SK-N-SH treated with all-trans-retinoic acid at 6 μM for 48 hours (cell line): ENCODE results near the gene VILL.

Source experiments
- ARNTL ChIP-seq: fragments of 450-650 bp; formaldehyde crosslinking; IDR thresholded peaks from 2 replicates; pipeline ENCODE4 v1.5.0; 2020; ENCODE audit warnings: low read depth, mild to moderate bottlenecking, moderate library complexity, borderline replicate concordance
- TF ChIP-seq, protein P1 (sequence below): fragments of 250-450 bp; sonication (Bioruptor Pico); IDR thresholded peaks from 2 replicates; pipeline ENCODE4 v1.8.0; 2021; ENCODE audit warnings: low read depth, mild to moderate bottlenecking, moderate library complexity, borderline replicate concordance

DNA sequence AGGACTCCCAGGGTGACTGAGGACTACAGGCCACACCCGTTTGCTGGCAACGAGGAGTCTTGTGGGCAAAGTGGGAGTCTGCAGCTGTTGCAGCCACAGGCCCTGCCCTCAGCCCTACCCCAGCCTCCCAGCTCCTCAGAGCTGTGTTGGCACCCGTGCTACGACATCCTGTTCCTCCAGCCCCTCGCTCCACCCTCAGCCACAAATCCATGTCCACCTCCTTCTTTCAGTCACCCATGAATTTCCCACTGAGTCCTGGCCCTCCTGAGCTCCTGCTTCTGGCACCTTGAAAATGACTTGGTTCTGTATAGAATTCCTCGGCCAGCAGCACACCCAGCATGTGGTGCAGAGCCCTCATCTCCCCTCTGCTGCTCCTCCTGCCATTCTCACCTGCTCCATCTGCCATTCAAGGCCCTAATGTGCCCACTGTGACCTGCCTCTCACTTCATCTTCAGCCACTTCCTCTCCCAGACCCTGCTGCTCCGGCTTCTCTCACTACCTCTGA is 20.9 kb upstream of the VILL start:
- TF ChIP-seq, protein P1, sequence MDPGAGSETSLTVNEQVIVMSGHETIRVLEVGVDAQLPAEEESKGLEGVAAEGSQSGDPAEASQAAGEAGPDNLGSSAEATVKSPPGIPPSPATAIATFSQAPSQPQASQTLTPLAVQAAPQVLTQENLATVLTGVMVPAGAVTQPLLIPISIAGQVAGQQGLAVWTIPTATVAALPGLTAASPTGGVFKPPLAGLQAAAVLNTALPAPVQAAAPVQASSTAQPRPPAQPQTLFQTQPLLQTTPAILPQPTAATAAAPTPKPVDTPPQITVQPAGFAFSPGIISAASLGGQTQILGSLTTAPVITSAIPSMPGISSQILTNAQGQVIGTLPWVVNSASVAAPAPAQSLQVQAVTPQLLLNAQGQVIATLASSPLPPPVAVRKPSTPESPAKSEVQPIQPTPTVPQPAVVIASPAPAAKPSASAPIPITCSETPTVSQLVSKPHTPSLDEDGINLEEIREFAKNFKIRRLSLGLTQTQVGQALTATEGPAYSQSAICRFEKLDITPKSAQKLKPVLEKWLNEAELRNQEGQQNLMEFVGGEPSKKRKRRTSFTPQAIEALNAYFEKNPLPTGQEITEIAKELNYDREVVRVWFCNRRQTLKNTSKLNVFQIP (CRISPR knock-in tag): no peak
- TF ChIP-seq ARNTL: no peak
